GM13977 (cell line): ENCODE data around the gene ZFYVE21.

Experiments
- DNase-seq: peaks from one replicate; pipeline ENCODE4 v3.0.0; 2012; ENCODE audit warnings: low spot score
- in situ Hi-C: fragments of 300-500 bp; cut with MboI; formaldehyde crosslinking; loops from one replicate; pipeline ENCODE4 v1.12.0; 2022; ENCODE audit warnings: low sequenced_read_pairs, low pct_unique_long_range_greater_than_20kb, mixed read lengths, inconsistent platforms; ENCODE audit not compliant: unreplicated experiment
- TF ChIP-seq, protein P1 (sequence below): IDR thresholded peaks from 2 replicates; pipeline ENCODE4 v1.5.1; 2012; ENCODE audit warnings: mild to moderate bottlenecking, control low read depth; ENCODE audit not compliant: insufficient read depth; ENCODE audit errors: extremely low read depth, missing control alignments

The ZFYVE21 gene

DNA sequence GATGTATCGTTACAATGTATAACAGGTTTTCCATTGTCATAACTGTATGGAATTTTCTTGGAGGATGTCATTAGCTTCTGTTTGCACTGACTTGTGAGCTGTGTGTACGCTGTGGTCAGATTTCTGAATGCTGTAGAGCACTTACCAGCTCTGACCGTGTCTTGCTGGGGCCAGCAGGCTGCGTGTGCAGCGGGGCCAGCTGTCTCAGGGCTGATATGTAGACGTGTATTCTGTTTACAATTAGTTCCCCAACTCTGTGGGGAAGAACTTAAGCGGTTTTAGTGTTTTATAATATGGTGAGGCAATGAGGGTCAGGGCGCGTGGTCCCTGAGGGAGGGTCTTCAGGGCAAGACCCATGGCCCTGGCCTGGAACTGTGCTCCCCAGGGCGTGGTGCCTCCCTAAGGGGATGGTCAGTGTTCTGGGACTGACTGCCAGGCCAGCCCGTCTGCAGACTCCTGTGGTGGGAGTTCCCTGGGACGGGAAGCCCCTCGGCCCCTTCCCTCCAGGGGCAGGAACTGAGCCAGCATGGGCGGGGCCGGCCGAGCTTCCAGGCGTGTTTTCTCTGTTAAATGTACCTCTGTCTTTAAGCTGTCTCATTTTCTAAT lies 19.0 kb upstream of the ZFYVE21 start:
- DNase-seq, result no peak
- TF ChIP-seq, protein P1, sequence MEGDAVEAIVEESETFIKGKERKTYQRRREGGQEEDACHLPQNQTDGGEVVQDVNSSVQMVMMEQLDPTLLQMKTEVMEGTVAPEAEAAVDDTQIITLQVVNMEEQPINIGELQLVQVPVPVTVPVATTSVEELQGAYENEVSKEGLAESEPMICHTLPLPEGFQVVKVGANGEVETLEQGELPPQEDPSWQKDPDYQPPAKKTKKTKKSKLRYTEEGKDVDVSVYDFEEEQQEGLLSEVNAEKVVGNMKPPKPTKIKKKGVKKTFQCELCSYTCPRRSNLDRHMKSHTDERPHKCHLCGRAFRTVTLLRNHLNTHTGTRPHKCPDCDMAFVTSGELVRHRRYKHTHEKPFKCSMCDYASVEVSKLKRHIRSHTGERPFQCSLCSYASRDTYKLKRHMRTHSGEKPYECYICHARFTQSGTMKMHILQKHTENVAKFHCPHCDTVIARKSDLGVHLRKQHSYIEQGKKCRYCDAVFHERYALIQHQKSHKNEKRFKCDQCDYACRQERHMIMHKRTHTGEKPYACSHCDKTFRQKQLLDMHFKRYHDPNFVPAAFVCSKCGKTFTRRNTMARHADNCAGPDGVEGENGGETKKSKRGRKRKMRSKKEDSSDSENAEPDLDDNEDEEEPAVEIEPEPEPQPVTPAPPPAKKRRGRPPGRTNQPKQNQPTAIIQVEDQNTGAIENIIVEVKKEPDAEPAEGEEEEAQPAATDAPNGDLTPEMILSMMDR, result no peak
- in situ Hi-C loops, result no loop called here

DNA sequence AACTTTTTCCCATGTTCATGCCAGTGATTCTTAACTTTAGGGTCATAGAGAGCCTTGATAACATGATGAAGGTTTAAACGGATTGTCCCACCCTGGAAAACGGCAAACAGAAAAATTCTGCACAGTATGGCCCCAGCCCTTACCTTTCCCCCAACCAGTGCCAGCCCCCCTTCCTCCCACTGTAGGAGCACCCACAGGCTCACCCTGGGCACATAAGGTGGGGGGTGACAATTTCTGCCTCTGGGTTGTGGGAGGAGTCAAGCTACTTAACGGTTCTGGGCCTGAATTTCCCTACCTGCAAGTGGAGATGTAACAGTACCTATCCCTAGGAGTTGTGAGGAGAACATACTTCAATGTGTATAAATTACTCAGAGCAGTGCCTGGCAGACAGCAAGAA lies 18.4 kb upstream of the ZFYVE21 start:
- DNase-seq, result no peak
- in situ Hi-C loops, result no loop called here
- TF ChIP-seq, protein P1, result no peak

- TF ChIP-seq, protein P1, result no peak
- no peak for DNase-seq
- in situ Hi-C loops, result no loop called here
Observed at GRCh38 chr14:103697603-103698379, 17.8 kb upstream of the ZFYVE21 start.

DNA sequence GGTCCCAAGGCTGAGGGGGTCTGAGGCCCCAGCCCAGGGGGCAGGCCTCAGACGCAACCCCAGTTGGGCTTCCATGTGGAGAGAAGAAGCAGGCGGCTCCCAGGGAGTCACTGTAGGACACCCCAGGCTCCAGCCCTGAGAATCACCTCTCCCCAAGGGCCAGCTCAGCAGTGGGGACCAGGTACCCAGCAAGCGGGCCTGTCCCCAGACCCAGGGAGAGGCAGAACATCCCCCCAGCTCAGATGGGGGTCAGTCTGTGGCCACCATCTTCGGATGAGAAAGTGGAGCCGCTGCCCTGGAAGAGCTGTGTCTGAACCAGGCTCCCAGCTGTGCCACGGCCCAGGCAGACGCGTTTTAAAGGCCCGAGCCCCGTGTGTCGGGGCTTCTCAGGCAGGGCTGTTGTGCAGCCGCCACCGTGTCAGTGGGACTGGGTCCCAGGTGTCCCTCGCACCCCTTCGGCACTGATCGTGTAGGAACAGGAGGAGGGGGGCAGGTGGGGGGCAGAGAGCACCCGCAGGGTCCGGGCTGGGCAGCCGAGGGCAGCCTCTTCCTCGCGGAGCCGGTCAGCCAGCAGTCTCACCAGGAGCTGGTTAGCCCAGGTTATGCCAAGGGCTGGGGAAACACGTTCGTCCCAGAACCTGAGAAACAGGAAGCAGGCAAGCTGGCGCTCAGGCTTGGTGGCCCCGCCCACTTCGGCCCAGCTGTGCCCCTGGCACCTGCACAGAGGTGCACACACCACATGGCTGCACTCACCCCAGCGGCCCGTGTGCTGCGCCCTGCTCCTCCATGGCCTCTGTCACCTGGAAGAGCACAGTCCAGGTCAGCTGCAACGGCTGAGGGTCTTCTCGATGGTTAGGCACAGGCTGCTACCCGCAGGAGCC lies 17.0 kb upstream of the ZFYVE21 start:
- DNase-seq, result no peak
- TF ChIP-seq, protein P1, result no peak
- in situ Hi-C loops, result no loop called here

DNA sequence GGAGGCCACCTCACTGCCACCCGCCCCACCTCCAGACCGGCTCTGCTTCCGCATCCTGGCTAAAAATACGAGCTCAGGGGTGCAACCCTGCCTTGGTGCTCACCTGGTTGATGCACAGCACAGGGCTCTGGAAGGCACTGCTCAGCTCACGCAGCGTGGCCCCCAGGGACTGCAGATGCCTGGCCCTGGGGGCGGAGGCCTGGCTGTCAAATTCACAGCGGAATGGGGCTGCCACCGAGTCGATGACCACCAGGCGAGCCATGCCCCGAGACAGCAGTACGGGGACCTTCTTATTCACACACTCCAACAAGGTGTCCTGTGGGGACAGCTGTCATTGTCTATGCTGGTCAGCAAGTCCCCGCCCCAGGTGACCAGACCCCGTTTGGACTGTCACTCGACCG lies 16.3 kb upstream of the ZFYVE21 start:
- in situ Hi-C loops, result no loop called here
- TF ChIP-seq, protein P1, result no peak
- DNase-seq, result no peak

- in situ Hi-C loops, result no loop called here
- TF ChIP-seq, protein P1, result no peak
- no peak for DNase-seq
Observed at GRCh38 chr14:103699901-103700752, 15.5 kb upstream of the ZFYVE21 start.
